Peyer's patch (tissue), 4 donors: Measurements from ENCODE around the gene MAP3K15.

Source experiments
- POLR2A ChIP-seq, 2 donors: fragments of 450-650 bp; IDR thresholded peaks; one replicate each; pipeline ENCODE4 v1.5.1; 2017; ENCODE audit warnings: antibody characterized with exemption in 2 of 2, mild to moderate bottlenecking in 2 of 2, moderate library complexity in 2 of 2
- TF ChIP-seq, protein P1 (sequence below), 6 experiments: fragments of 450-650 bp in 4 of 6; fragments of 200-600 bp in 2 of 6; sonication (generic) in 1 of 6; IDR thresholded peaks; one replicate each; pipeline ENCODE4 v1.5.1; 2017 to 2019; ENCODE audit warnings: antibody characterized with exemption in 6 of 6, mild to moderate bottlenecking in 3 of 6, moderate library complexity in 1 of 6

DNA sequence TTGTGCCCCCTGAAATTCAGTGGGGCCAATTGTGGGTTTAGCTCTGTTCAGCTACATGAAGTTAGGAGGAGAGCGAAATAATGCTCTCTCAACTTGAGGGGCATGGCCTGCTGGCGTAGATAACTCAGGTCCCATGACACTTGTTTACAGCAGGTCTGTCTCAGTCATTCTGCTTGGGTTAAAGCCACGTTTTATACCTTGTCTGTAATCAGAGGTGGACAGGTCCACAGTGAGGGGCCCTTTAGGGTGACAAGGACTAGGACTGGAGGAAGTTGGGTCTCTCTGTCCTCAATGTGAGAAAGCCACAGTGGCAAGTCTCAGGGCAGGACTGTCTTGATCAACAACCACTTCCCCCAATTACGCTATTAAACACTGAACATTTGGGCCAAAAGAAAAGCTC is 122.6 kb downstream of the MAP3K15 start:
- TF ChIP-seq, protein P1, sequence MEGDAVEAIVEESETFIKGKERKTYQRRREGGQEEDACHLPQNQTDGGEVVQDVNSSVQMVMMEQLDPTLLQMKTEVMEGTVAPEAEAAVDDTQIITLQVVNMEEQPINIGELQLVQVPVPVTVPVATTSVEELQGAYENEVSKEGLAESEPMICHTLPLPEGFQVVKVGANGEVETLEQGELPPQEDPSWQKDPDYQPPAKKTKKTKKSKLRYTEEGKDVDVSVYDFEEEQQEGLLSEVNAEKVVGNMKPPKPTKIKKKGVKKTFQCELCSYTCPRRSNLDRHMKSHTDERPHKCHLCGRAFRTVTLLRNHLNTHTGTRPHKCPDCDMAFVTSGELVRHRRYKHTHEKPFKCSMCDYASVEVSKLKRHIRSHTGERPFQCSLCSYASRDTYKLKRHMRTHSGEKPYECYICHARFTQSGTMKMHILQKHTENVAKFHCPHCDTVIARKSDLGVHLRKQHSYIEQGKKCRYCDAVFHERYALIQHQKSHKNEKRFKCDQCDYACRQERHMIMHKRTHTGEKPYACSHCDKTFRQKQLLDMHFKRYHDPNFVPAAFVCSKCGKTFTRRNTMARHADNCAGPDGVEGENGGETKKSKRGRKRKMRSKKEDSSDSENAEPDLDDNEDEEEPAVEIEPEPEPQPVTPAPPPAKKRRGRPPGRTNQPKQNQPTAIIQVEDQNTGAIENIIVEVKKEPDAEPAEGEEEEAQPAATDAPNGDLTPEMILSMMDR (IDR thresholded peaks at IDR 0.05), result no peak
- no peak for TF ChIP-seq POLR2A (IDR thresholded peaks at IDR 0.05)
